SJSA1 (cell line): ENCODE results near the gene XPA. TPM values are rescaled to one million over a fixed set of nuclear protein-coding genes. Genes with fewer than 3 reads are reported as not detected.
"Not testable (repeated sequence)": the region's sequence is repeated elsewhere in the genome, so short reads cannot be mapped to it uniquely, and the experiment has no call there.

Source experiments
- DNase-seq, 2 experiments: peaks; one replicate each; pipeline ENCODE4 v3.0.0-alpha.2; 2015 to 2020; ENCODE audit warnings: low spot score in 2 of 2, low read depth in 1 of 2
- H3K27ac ChIP-seq: fragments of 250-450 bp; sonication (Bioruptor Pico); 2 replicates; pipeline ENCODE4 v1.5.1; 2020; ENCODE audit warnings: mild to moderate bottlenecking, moderate library complexity
- H3K27me3 ChIP-seq: fragments of 250-450 bp; sonication (Bioruptor Pico); replicated peaks from 2 replicates; pipeline ENCODE4 v1.5.1; 2020; ENCODE audit warnings: mild to moderate bottlenecking, moderate library complexity
- H3K36me3 ChIP-seq: fragments of 250-450 bp; sonication (Bioruptor Pico); 2 replicates; pipeline ENCODE4 v1.5.1; 2020; ENCODE audit warnings: mild to moderate bottlenecking
- H3K4me1 ChIP-seq: fragments of 250-450 bp; sonication (Bioruptor Pico); replicated peaks from 2 replicates; pipeline ENCODE4 v1.6.1; 2021; ENCODE audit warnings: mild to moderate bottlenecking
- H3K4me3 ChIP-seq: fragments of 250-450 bp; sonication (Bioruptor Pico); 2 replicates; pipeline ENCODE4 v1.5.1; 2020; ENCODE audit warnings: mild to moderate bottlenecking
- H3K9me3 ChIP-seq: fragments of 250-450 bp; sonication (Bioruptor Pico); replicated peaks from 2 replicates; pipeline ENCODE4 v1.5.1; 2020; ENCODE audit warnings: mild to moderate bottlenecking
- total RNA-seq: library from RNA; depleted of rRNA; stranded (reverse); fragments of >200 nt; shearing (Covaris generic); gene quantifications from 2 replicates; pipeline ENCODE4 v1.2.3, GENCODE V29; 2014; rRNA removed

Gene XPA
- total RNA-seq, result 7.8 and 13.3 TPM in 2 replicates

DNA sequence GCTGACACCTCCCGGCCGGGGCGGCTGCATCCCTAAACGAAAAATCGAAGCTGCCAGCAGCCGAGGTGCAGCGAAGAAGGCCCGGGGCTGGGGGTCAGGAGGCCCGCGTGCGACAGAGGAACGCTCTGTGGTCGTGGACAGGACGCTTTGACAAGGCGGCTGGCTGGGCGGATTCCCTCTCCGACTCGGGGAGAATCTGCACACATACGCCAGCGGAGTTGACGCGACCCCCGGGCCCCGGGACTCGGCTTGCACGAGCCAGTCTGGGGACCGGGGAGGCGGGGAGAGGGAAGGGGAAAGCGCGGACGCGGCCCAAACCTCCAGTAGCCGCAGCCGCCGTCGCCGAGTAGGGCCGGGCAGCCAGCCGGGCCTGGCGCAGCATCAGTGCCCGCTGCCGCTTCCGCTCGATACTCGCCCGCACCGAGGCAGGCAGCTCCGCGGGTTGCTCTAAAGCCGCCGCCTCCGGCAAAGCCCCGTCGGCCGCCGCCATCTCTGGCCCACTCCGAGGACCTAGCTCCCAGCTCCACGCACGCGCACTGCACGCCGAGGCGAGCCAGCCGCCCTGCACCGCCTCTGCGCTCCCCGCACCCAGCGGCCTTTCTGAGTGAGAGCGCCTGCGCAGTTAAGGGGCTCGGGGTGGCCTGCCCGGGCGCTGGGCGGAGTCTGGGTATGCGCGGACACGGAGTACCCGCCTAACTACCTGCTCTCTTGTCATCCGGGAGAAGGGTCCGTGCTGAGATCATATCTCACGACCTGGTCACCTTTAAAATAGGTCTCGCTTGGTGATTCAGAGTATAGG is at the start of gene XPA:
Gene XPA (minus strand): TSS at position 538 of the 799 bp plus-strand sequence. CDS start 48 bp downstream, at position 490.
- H3K27ac ChIP-seq, result peak within 1 kb of the TSS; percentile 14; the same call in 1 of the 2 replicates
- peaks cover 22% of the 10 kb centered on the region for H3K4me1 ChIP-seq
- H3K36me3 ChIP-seq, result peaks cover 5% of the 10 kb centered on the region; the same call in 1 of the 2 replicates
- no peaks in the 10 kb centered on the region; the same call in 1 of the 2 replicates for H3K9me3 ChIP-seq
- H3K4me3 ChIP-seq, result peak within 1 kb of the TSS; percentile 71
- H3K27me3 ChIP-seq, result no peaks in the 10 kb centered on the region
- DNase-seq, result peak; percentile 85 to 96

GRCh38 chr9:97744710-97745708 is 47.9 kb upstream of the XPA start:
- Histone ChIP-seq H3K9me3 (peaks cover 6% of the 10 kb centered on the region; the same call in 1 of the 2 replicates), H3K27me3 (no peaks in the 10 kb centered on the region), H3K27ac (no peak overlapping the region), H3K4me3 (no peak overlapping the region), H3K4me1 (peaks cover 28% of the 10 kb centered on the region), H3K36me3 (no peaks in the 10 kb centered on the region)
- peak in 1 of 2 experiments; percentile 69 for DNase-seq

- not testable (repeated sequence) for H3K27ac ChIP-seq, DNase-seq, H3K27me3 ChIP-seq, H3K4me3 ChIP-seq, H3K36me3 ChIP-seq, H3K9me3 ChIP-seq
- peaks cover 28% of the 10 kb centered on the region for H3K4me1 ChIP-seq
Measured at GRCh38 chr9:97744025-97744424, 46.9 kb upstream of the XPA start.

GRCh38 chr9:97742545-97742944 is 45.4 kb upstream of the XPA start:
- Histone ChIP-seq H3K4me3 (no peak overlapping the region), H3K36me3 (no peaks in the 10 kb centered on the region), H3K27me3 (no peaks in the 10 kb centered on the region), H3K9me3 (peaks cover 6% of the 10 kb centered on the region; the same call in 1 of the 2 replicates), H3K27ac (no peak overlapping the region), H3K4me1 (peaks cover 24% of the 10 kb centered on the region)
- no peak for DNase-seq

GRCh38 chr9:97741947-97742346 is 44.8 kb upstream of the XPA start:
- no peaks in the 10 kb centered on the region for H3K27me3 ChIP-seq
- no peak overlapping the region for H3K4me3 ChIP-seq
- H3K36me3 ChIP-seq, result no peaks in the 10 kb centered on the region

GRCh38 chr9:97740848-97741821 is 44.0 kb upstream of the XPA start:
- no peak for DNase-seq
- H3K36me3 ChIP-seq, result no peaks in the 10 kb centered on the region
- H3K4me1 ChIP-seq, result peaks cover 18% of the 10 kb centered on the region
- H3K27ac ChIP-seq, result no peak overlapping the region
- peaks cover 6% of the 10 kb centered on the region; the same call in 1 of the 2 replicates for H3K9me3 ChIP-seq
- H3K4me3 ChIP-seq, result no peak overlapping the region
- no peaks in the 10 kb centered on the region for H3K27me3 ChIP-seq

More at GRCh38 chr9:97741947-97742346, 44.8 kb upstream of the XPA start:
- H3K27ac ChIP-seq, result no peak overlapping the region
- no peak for DNase-seq
- peaks cover 6% of the 10 kb centered on the region; the same call in 1 of the 2 replicates for H3K9me3 ChIP-seq
- peaks cover 18% of the 10 kb centered on the region for H3K4me1 ChIP-seq

DNA sequence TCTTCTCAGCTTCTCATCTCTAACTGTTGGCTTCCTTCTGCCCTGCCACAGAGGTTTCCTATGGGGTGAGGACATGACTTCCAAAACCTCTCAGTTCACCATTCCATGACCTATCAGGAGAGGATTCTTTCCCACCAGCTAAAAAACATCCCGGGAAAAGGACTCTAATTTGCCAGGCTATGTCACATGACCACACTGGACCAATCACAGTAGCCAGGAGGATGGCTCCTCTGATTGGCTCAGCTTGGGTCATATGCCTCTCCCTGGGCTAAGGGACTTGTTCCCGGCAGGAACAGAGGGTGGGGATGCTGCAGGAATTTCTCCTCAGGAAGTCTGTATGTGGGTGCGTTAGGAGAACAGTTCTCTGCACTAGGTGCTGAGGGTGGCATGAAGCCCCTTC is 40.3 kb upstream of the XPA start:
- DNase-seq, result no peak
- H3K9me3 ChIP-seq, result peaks cover 2% of the 10 kb centered on the region; the same call in 1 of the 2 replicates
- H3K4me1 ChIP-seq, result no peaks in the 10 kb centered on the region
- no peak overlapping the region for H3K4me3 ChIP-seq
- H3K27ac ChIP-seq, result no peak overlapping the region
- no peaks in the 10 kb centered on the region for H3K27me3 ChIP-seq
- no peaks in the 10 kb centered on the region for H3K36me3 ChIP-seq

DNA sequence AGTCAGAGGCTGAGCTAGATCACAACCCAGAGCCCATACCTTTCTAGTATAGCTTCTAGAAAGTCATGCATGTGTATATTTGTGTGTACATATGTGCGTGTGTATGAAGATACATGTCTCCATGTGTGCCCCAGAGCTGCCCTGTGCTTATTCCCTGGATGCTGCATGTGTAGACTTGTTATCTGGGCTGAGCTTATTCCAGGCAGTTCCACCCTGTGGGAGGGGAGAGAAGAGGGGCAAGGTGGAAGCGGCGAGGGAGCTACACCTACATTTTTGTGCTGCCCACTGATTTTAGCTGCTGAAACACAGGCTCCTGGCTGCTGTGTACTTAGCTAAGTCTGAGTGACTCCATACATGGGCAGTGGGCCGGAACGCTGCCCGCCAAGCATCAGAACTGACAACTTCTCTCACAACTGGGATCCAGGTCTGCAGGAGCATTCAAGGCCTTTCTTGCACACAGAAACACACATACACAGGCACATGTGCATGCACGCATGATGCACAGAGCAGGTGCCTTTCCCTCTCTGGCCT is 38.0 kb upstream of the XPA start:
- Histone ChIP-seq H3K9me3 (no peaks in the 10 kb centered on the region), H3K4me1 (no peaks in the 10 kb centered on the region), H3K36me3 (no peaks in the 10 kb centered on the region), H3K27me3 (no peaks in the 10 kb centered on the region), H3K4me3 (no peak overlapping the region), H3K27ac (no peak overlapping the region)
- no peak for DNase-seq

- Histone ChIP-seq H3K27ac (no peak overlapping the region), H3K4me1 (peaks cover 11% of the 10 kb centered on the region), H3K36me3 (no peaks in the 10 kb centered on the region), H3K4me3 (no peak overlapping the region), H3K9me3 (no peaks in the 10 kb centered on the region), H3K27me3 (no peaks in the 10 kb centered on the region)
- DNase-seq, result no peak
Measured at GRCh38 chr9:97726716-97727115, 29.6 kb upstream of the XPA start.

GRCh38 chr9:97723819-97724218 is 26.7 kb upstream of the XPA start:
- DNase-seq, result no peak
- Histone ChIP-seq H3K27me3 (no peaks in the 10 kb centered on the region), H3K27ac (no peak overlapping the region), H3K4me3 (no peak overlapping the region), H3K9me3 (no peaks in the 10 kb centered on the region), H3K36me3 (no peaks in the 10 kb centered on the region), H3K4me1 (peaks cover 13% of the 10 kb centered on the region)

DNA sequence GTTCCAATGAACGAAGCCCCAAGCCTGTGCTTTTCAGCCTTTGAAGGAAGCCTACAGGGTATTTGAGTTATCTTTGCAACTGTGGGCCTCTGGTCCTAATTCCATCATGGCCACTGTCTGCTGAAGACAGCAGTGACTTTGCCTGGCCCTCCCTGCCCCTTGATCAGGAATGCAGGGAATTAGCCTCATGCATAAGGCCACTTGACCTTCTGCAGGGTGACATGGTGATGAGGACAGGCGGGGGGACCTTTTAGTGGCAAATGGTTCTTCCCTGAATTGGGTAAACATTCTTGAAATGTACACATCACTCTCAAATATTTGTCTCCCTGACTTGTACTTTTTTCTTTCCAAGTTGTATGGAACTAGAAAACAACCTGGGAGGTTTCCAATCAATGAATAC is 25.2 kb upstream of the XPA start:
- Histone ChIP-seq H3K4me1 (peaks cover 13% of the 10 kb centered on the region), H3K27ac (no peak overlapping the region)
- no peak for DNase-seq

GRCh38 chr9:97721396-97721795 is 24.3 kb upstream of the XPA start:
- Histone ChIP-seq H3K9me3 (no peaks in the 10 kb centered on the region), H3K4me3 (no peak overlapping the region), H3K36me3 (no peaks in the 10 kb centered on the region), H3K4me1 (peaks cover 13% of the 10 kb centered on the region), H3K27me3 (no peaks in the 10 kb centered on the region), H3K27ac (no peak overlapping the region)
- DNase-seq, result no peak

More for the DNA sequence above, 25.2 kb upstream of the XPA start:
- H3K4me3 ChIP-seq, result no peak overlapping the region
- H3K27me3 ChIP-seq, result no peaks in the 10 kb centered on the region
- H3K36me3 ChIP-seq, result no peaks in the 10 kb centered on the region
- H3K9me3 ChIP-seq, result no peaks in the 10 kb centered on the region
